ENCODE data around the gene NFKBIL1.

DNA sequence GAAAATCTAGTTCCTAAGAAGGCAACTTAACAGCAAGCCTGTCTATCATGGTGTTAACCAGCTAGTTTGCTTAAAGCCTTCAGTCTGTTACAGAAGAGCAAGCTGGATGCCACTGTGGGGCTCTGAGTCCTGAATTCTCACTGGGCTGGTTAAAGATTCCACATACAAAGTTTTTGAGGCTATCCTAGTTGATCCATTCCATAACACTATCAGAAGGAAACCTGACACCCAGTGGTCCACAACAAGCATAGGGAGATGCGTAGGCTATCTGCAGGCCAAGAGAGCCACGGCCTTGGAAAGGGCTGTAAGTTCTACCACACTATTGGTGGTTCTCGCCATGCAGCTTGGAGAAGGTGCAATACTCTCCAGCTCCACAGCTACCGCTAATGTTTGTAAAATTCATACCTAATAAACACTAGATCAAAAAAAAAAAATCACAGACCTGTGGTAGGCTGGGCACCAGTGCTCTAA, 19.1 kb upstream of the NFKBIL1 start:
- TF ChIP-seq, protein P1, sequence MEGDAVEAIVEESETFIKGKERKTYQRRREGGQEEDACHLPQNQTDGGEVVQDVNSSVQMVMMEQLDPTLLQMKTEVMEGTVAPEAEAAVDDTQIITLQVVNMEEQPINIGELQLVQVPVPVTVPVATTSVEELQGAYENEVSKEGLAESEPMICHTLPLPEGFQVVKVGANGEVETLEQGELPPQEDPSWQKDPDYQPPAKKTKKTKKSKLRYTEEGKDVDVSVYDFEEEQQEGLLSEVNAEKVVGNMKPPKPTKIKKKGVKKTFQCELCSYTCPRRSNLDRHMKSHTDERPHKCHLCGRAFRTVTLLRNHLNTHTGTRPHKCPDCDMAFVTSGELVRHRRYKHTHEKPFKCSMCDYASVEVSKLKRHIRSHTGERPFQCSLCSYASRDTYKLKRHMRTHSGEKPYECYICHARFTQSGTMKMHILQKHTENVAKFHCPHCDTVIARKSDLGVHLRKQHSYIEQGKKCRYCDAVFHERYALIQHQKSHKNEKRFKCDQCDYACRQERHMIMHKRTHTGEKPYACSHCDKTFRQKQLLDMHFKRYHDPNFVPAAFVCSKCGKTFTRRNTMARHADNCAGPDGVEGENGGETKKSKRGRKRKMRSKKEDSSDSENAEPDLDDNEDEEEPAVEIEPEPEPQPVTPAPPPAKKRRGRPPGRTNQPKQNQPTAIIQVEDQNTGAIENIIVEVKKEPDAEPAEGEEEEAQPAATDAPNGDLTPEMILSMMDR (IDR thresholded peaks at IDR 0.05; ENCODE audit: poor library complexity): no peak
- no peak for TF ChIP-seq EZH2 (IDR thresholded peaks at IDR 0.05; ENCODE audit: borderline replicate concordance)

Measured in hepatocyte (in vitro differentiated cells).